ENCODE results near the gene CPNE9. TPM values are rescaled to one million over a fixed set of nuclear protein-coding genes. Genes with fewer than 3 reads are reported as not detected.

The CPNE9 gene
- total RNA-seq, 2 donors from 2014 or later: 0.15 to 0.62 TPM

GRCh38 chr3:9776896-9777693 is 73.5 kb downstream of the CPNE9 start:
- Mint-ChIP-seq H3K27me3 (ENCODE audit: insufficient read depth) (peaks cover 7% of the 10 kb centered on the region), H3K4me1 (peaks cover 4% of the 10 kb centered on the region), H3K4me3 (no peak overlapping the region), H3K27ac (no peak overlapping the region), H3K9me3 (no peaks in the 10 kb centered on the region), H3K36me3 (ENCODE audit: low read depth) (peaks cover 20% of the 10 kb centered on the region)
- TF ChIP-seq CTCF (conservative IDR thresholded peaks at IDR 0.05): no peak
- H3K27me3 ChIP-seq (ENCODE audit: control insufficient read depth, insufficient read depth, low read length, poor library complexity, severe bottlenecking): no peaks in the 10 kb centered on the region
- 78 to 90% methylated on average over 4 to 5 of the region's 5 CpGs for WGBS, 2 experiments (ENCODE audit: insufficient coverage in 1 of 2, insufficient read length in 1 of 2)
- no peak for DNase-seq
- no peak overlapping the region for H3K4me3 ChIP-seq (ENCODE audit: low read length)
- H3K9me3 ChIP-seq (ENCODE audit: control insufficient read depth, low read length): no peaks in the 10 kb centered on the region
- no peak overlapping the region for H3K9ac ChIP-seq (ENCODE audit: extremely low read depth, low read length, poor library complexity, severe bottlenecking)
- H3K36me3 ChIP-seq (ENCODE audit: control insufficient read depth, insufficient read depth, low read length): peaks cover 9% of the 10 kb centered on the region
- no peak overlapping the region for H3K27ac ChIP-seq (ENCODE audit: low read depth, low read length)
- no peaks in the 10 kb centered on the region for H3K4me1 ChIP-seq (ENCODE audit: control insufficient read depth, insufficient read depth, low read length)

GRCh38 chr3:9777694-9778021 is 74.0 kb downstream of the CPNE9 start:
- H3K4me1 ChIP-seq (ENCODE audit: control insufficient read depth, insufficient read depth, low read length): no peaks in the 10 kb centered on the region
- no peaks in the 10 kb centered on the region for H3K9me3 ChIP-seq (ENCODE audit: control insufficient read depth, low read length)
- no peak overlapping the region for H3K27ac ChIP-seq (ENCODE audit: low read depth, low read length)
- no peak overlapping the region for H3K27ac Mint-ChIP-seq
- no peaks in the 10 kb centered on the region for H3K27me3 ChIP-seq (ENCODE audit: control insufficient read depth, insufficient read depth, low read length, poor library complexity, severe bottlenecking)
- peaks cover 1% of the 10 kb centered on the region for H3K27me3 Mint-ChIP-seq (ENCODE audit: insufficient read depth)
- peaks cover 24% of the 10 kb centered on the region for H3K36me3 Mint-ChIP-seq (ENCODE audit: low read depth)
- TF ChIP-seq CTCF (conservative IDR thresholded peaks at IDR 0.05): no peak
- no peak overlapping the region for H3K4me3 Mint-ChIP-seq
- H3K4me3 ChIP-seq (ENCODE audit: low read length): no peak overlapping the region
- H3K4me1 Mint-ChIP-seq: peaks cover 4% of the 10 kb centered on the region
- WGBS, 2 experiments (ENCODE audit: insufficient coverage in 1 of 2, insufficient read length in 1 of 2): 100% methylated on average over 1 of the region's 1 CpG; no CpG with 5 or more reads in 1 of the 2 experiments
- no peak overlapping the region for H3K9ac ChIP-seq (ENCODE audit: extremely low read depth, low read length, poor library complexity, severe bottlenecking)
- peaks cover 11% of the 10 kb centered on the region for H3K36me3 ChIP-seq (ENCODE audit: control insufficient read depth, insufficient read depth, low read length)
- H3K9me3 Mint-ChIP-seq: no peaks in the 10 kb centered on the region
- no peak for DNase-seq

GRCh38 chr3:9778143-9779074 is 74.8 kb downstream of the CPNE9 start:
- Mint-ChIP-seq H3K36me3 (ENCODE audit: low read depth) (peaks cover 31% of the 10 kb centered on the region), H3K27me3 (ENCODE audit: insufficient read depth) (no peaks in the 10 kb centered on the region), H3K4me3 (no peak overlapping the region), H3K27ac (no peak overlapping the region), H3K4me1 (peaks cover 4% of the 10 kb centered on the region), H3K9me3 (no peaks in the 10 kb centered on the region)
- Histone ChIP-seq H3K27me3 (ENCODE audit: control insufficient read depth, insufficient read depth, low read length, poor library complexity, severe bottlenecking) (no peaks in the 10 kb centered on the region), H3K4me3 (ENCODE audit: low read length) (no peak overlapping the region), H3K9ac (ENCODE audit: extremely low read depth, low read length, poor library complexity, severe bottlenecking) (no peak overlapping the region), H3K4me1 (ENCODE audit: control insufficient read depth, insufficient read depth, low read length) (no peaks in the 10 kb centered on the region), H3K9me3 (ENCODE audit: control insufficient read depth, low read length) (no peaks in the 10 kb centered on the region), H3K36me3 (ENCODE audit: control insufficient read depth, insufficient read depth, low read length) (peaks cover 16% of the 10 kb centered on the region), H3K27ac (ENCODE audit: low read depth, low read length) (no peak overlapping the region)
- WGBS, 2 experiments (ENCODE audit: insufficient coverage in 1 of 2, insufficient read length in 1 of 2): 96 to 97% methylated on average over 4 to 5 of the region's 5 CpGs
- TF ChIP-seq CTCF (conservative IDR thresholded peaks at IDR 0.05): no peak
- DNase-seq: no peak
